CD4-positive, alpha-beta T cell treated with Interleukin-2 at 100 ng/mL for 4 hours (primary cell): Measurements from ENCODE around the gene UBE2G1.
A peak's percentile ranks its signal among the peaks of the same experiment; 100 is the strongest.
"Not testable (repeated sequence)": the region's sequence is repeated elsewhere in the genome, so short reads cannot be mapped to it uniquely, and the experiment has no call there.

Experiments
- DNase-seq: peaks from one replicate; pipeline ENCODE4 v3.0.0-alpha.2; 2020; ENCODE audit warnings: low spot score

UBE2G1 gene, protein sequence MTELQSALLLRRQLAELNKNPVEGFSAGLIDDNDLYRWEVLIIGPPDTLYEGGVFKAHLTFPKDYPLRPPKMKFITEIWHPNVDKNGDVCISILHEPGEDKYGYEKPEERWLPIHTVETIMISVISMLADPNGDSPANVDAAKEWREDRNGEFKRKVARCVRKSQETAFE

DNA sequence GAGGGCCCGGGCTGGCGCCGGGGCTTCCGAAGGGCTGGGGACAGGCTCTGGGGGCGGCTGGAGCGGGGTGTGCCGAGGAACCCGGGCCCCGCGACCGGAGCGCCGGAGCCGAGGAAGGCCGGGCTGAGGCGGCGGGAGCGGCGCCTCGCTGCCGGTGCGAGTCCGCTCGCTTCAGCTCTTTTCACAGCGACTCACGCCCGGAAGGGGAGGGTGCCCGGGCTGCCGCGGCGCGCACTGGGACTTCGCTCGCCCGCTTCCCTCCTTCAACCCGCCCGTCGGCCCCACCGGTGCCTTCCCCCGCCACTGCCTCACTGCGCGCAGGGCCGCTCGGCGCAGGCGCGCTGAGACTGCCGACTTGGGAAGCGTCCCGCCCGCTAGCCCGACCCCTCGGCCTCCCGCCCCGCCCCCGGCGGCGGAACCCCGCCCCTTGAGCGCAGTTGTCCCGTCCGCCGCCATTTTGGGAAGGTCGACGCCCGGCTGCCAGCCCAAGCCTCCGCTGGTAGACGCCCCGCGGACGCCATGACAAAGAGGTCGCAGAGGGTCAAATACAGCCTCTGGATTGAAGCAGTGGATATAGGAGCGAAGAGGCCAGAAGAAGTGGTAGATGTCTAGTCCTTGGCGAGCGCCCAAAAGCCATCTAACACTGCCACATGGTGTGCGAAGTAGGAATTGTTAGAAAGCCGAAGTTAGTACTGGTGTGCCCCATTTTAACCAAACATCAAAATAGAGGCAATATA lies at the start of gene UBE2G1:
Gene UBE2G1, minus strand, starts transcription at position 349 of the 737 bp plus-strand sequence. CDS start 359 bp downstream, outside the sequence.
- DNase-seq: peak; percentile 100

DNA sequence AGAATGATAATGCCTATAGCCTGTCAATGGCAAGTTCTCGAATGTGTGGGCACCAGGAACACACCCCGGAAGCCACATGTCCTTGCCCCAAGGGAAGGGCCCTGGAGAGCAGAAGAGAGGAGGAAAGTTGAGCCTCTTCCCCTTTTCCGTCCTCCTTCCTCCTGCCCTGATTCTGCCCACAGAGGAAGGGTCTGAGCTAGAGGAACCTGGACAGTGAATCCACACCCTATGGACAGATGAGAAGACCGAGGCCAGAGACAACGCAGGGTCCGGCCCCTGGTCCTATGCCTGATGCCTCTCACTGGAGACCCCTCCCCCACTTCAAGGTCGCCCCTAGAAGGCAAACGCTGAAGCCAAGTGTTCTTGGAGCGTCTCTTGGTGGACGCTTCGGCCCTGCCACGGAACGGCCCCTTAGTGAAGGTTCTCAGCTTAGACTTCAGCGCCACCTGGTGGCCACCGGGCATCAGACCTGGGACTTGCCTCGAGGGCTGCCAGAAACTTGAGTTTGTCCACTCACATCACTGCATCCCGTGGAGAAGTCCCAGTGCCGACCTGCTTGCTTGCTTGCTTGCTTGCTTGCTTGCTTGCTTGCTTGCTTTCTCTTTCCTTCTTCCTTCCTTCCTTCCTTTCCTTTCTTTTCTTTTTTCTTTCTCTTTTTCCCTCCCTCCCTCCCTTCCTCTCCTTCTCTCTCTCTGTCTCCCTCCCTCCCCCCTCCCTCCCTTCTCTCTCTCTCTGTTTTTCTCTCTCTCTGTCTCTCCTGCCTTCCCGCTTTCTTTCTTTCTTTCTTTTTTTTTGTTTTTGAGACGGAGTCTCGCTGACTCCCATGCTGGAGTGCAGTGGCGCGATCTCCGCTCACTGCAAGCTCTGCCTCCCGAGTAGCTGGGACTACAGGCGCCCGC lies 46.7 kb upstream of the UBE2G1 start:
- DNase-seq: peak; percentile 90

DNA sequence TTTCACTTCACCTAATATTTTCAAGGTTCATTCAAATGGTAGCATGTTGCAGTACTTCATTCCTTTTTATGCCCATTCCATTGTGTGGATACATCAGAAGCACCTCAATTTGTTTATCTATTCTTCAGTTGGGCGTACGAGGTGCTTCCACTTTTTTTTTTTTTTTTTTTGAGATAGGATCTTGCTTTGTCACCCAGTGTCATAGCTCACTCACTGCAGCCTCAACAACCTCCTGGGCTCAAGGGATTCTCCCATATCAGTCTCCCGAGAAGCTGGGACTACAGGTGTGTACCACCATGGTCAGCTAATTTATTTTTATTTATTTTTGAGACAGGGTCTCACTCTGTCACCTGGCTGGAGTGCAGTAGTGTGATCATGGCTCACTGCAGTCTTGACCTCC lies 44.7 kb upstream of the UBE2G1 start:
- DNase-seq: no peak

DNA sequence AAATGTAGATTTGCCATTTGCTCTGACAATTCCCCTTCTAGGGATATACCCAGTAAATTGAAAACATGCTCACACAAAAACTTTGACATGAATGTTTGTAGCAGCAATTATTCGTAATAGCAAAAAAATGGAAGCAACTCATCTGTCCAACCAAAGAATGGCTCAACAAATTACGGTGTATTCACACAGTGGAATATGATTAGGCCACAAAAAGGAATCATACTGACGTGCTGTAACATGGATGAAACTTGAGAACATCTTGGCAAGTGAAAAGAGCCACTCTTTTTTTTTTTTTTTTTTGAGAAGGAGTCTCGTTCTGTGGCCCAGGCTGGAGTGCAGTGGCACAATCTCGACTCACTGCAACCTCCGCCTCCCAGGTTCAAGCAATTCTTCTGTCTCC lies 43.2 kb upstream of the UBE2G1 start:
- DNase-seq: no peak

DNA sequence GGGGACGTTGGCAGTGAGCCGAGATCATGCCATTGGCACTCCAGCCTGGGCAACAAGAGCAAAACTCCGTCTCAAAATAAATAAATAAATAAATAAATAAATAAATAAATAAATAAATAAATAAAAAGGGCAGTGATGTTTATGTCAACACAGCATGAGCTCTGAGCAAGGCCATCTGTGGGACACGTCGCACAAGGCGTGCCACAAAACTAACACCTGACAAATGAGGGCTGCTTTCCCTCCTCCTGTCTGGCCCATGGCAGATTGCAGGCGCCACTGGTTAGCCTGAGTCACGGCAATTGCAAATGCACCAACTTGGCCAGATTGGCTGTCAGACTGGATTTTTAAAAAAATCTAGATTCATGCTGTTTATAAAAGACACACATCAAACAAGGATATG lies 41.4 kb upstream of the UBE2G1 start:
- DNase-seq: no peak

DNA sequence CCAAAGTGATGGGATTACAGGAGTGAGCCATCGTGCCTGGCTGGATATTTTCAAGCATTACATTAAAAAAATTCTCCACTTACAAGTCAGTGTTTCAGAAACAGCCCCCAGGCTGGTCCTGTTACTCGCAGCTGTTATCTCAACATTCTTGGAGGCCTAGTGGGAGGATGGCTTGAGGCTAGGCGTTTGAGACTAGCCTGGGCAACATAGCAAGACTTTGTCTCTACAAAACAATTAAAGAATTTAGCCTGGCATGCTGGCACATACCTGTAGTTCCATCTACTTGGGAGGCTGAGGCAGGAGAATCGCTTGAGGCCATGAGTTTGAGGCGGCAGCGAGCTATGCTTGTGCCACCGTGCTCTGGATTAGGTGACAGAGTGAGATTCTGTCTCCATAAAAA lies 40.7 kb upstream of the UBE2G1 start:
- no peak for DNase-seq

DNA sequence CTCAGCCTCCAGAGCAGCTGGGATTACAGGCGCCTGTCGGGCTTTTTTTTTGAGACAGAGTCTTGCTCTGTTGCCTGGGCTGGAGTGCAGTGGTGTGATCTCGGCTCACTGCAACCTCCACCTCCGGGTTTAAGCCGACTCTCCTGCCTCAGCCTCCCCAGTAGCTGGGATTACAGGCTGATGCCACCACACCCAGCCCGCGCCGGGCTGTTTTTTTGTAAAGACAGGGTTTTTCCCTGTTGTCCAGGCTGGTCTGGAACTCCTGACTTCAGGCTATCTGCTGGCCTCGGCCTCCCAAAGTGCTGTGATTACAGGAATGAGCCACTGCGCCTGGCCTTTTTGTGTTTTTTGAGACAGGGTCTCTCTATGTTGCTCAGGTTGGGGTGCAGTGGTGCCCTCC lies 39.9 kb upstream of the UBE2G1 start:
- DNase-seq: no peak

DNA sequence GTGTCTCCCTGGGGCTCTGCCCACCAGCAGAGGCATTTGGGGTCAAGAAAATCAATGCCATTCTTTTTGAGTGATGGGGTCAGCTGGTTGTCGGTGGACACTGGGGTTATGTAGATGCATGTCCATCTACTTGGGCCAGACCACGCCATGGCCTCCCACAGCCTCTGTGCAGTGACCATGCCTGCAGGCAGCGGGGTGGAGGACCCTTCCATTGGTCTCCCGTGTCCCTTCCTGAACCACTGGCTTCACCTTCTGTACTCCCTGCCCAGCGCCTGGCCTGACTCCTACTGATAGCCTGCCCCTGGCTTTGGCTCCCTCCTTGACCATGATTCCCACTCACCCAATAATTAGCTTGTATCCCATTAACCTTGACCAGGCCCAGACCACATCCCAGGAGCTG lies 39.2 kb upstream of the UBE2G1 start:
- DNase-seq: no peak

DNA sequence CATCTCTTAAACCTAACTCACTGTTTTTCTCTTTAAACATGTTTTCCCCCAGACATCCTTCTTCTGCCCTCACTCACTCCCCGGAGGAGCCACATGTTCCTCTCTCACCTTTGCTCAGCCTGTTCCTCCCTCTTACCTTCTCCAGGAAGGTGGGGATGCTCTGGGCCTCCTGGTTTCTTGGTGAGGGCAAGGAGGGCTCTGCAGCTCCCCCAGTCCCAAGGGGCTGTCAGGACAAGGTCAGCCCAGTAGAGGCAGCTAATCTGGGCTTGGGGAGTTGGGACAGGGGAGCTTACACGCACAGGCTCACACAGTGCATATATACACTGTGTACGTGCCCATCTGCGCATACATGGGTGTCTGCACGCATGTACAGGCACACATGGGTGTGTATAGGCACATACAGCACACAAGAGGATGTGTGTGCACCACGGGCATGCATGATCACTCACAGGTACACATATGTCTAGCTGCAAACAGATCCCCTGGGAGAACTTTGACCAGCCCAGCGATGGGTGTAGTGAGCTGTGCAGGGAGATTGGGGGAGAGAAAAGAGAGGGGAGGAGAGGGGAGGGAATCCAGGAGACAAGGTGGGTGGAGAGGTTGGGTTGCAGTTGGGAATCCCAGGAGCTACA lies 38.7 kb upstream of the UBE2G1 start:
- no peak for DNase-seq

DNA sequence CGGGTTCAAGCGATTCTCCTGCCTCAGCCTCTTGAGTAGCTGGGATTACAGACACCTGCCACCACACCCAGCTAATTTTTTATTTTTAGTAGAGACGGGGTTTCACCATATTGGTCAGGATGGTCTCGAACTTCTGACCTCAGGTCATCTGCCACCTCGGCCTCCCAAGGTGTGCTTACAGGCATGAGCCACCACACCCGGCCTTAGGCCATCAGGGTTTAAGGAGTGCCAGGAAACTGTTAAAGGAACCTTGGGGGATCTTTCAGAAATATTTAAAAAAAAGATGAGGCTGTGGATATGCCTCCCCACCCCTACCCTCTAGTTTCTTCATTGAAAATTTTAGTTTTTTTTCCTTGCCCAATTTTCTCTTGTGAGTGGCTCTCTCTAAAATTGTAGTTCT lies 31.4 kb upstream of the UBE2G1 start:
- DNase-seq: no peak

DNA sequence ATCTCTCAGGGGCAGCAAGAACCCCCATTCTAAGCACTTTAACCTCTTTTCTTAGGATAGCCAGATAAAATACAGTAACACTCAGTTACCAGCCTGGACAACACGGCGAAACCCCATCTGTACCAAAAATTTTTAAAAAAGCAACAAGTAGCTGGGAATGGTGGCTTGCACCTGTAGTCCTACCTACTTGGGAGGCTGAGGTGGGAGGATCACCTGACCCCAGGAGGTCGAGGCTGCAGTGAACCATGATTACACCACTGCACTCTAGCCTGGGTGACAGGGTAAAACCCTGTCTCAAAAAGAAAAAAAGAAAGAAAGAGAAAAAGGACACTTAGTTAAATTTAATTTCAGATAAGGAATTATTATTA lies 28.6 kb upstream of the UBE2G1 start:
- no peak for DNase-seq

DNA sequence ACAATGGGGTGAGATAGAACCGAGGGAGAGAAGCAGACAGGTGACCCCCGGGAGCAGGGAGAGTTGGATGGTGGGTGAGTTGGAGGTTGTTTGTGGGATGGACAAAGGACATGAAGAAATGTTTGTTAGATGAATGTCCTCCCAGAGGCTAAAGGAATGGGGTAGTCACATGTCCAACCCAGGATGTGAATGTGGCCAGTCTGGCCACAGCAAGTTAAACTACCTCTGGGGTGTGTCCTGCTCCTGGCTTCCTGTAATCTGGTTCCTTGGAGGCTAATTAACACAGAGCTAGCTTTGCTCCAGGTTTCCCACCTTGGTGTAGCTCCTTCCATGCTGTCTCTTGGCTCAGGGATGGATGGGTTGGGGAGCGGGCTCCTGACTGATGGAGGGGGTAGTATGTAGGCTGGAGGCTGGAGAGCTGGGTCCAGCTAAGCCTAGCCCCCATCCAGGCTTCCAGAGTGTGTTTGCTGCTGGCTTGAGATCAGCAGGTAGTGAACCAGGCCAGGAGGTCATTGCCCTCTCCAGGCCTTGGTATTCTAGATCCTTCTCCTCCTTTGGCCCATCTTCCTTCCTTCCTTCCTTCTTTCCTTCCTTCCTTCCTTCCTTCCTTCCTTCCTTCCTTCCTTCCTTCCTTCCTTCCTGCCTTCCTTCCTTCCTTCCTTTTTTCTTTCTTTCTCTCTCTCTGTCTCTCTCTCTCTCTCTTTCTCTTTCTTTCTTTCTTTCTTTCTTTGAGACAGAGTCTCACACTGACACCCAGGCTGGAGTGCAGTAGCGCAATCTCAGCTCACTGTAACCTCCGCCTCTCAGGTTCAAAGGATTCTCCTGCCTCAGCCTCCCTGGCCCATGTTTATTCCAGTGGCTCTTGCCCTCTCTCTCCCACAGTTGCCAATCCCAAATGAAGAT lies 28.0 kb upstream of the UBE2G1 start:
- DNase-seq: no peak

DNA sequence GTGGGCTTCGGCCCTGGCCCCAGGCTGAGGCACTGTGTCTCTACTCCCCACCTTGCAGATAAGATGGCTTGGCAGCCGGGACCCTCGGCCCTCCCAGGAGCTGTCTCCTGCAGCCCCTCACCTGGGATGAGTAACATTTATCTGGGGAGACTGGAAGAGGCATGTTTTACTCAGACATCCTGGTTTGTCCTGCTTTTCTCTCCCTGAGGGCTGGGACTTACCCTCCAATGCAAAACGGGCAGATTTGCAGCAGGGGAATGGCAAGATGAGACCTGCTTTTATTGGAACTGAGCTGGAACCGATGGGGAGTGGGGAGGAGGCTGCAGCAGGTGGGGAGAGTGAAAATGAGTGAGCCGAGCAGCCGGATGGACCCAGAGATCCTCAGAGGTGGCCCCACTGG lies 27.3 kb upstream of the UBE2G1 start:
- no peak for DNase-seq

DNA sequence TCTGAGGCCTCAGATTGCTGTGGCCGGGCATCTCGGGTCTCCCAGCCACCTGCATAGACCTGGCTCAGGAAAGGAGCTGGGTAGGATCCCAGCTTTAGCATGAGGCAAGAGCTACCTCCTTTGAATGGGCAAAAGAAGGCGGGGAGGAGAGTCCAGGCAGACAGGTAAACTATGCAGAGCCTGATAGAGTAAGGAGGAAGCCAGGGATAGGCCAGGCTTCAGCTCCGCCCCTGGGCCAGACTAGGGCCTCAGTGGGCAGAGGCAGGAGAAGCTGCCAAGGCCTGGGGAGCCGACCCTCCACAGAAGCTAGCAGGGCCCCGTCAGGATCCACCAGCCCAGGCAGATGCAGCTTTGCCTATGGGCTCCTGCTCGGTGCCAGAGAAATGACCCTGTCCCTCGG lies 22.6 kb upstream of the UBE2G1 start:
- DNase-seq: no peak

DNA sequence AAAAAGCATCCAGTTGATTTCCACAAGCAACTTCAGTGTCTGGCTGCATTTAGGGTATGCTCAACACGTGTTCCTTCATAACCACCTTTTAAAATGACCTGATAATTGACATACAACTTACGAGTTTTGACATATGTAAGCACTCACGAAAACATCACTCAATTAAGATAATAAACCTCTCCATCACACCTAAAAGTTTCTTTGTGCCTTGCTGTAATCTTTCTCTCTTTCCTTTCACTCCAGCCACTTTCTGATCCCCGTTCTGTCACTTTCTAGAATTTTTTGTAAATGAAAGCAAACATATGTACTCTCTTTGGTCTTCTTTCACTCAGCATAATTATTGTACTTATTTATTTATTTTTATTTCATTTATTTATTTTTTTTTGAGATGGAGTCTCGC lies 20.7 kb upstream of the UBE2G1 start:
- no peak for DNase-seq

DNA sequence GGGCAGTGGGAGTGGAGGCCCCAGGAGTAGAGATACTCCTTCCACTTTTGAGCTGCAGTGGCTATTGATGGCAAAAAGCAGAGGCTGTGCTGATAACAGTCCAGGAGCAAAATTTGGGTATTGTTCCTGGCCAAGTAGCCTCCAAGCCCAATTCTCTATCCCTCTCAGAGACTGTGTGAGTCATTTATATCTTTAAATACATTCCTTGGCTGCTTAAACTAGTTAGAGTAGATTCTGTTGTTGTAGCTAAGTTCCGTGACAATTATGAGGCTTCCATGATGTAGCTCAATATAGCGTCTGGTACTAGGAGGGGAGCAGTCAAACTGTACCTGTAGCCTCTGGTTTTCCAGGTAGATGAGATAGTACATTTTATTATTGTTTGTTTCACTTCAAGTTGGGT lies 19.9 kb upstream of the UBE2G1 start:
- no peak for DNase-seq

DNA sequence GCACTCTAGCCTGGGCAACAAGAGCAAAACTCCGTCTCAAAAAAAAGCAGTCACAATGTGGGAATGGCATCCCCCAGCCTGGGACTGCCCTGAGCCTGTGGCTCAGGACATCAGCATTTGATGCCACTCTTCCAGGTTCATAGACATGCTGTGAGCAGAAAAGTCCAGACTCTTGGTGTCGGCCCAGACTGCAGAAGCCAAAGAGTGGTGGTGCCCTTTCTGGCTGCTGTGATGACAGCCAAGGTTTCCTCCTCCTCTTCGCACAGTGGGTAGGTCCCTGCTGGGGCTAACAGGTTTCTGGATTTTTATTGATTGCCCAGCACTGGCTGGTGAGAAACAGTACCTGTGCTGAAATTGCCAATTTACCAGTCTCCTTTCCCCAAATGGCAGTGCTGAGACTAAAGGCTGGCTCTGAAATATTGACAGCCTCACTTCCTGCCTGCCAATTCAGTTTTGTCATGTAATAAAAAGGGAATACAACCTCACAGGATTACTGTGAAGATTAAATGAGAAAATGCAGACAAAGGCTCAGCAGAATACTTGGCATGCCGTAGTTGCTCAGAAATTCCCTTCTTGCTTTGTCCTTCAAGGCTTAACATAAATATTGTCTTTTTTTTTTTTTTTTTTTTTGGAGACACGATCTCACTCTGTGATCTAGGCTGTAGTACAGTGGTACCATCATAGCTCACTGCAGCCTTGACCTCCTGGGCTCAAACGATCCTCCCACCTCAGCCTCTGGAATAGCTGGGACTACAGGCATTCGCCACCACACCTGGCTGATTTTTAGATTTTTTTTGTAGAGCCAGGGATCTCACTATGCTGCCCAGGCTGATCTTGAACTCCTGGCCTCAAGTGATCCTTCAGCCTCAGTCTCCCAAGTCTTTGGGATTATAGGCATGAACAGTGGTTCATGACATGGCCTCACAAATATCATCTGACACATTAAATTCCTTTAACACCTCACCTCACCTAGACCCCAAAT lies 15.5 kb upstream of the UBE2G1 start:
- DNase-seq: no peak

DNA sequence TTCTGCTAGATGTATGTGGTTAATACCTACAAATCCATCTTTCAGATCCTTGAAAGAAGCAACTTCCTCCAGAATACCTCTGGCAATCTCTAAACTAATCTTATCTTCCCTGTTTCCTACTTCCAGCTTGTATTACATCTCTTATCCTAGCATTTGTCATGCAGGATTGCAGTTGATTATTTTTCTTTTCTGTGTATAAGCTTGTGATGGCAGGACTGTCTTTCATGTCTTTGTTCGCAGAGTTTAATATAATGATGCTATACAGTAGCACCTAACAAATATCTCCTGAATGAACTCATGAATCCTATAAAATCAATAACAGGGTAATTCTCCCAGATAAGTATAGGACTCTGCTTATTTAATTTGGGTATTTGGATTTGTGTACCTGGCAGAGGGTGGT lies 12.2 kb upstream of the UBE2G1 start:
- no peak for DNase-seq

DNA sequence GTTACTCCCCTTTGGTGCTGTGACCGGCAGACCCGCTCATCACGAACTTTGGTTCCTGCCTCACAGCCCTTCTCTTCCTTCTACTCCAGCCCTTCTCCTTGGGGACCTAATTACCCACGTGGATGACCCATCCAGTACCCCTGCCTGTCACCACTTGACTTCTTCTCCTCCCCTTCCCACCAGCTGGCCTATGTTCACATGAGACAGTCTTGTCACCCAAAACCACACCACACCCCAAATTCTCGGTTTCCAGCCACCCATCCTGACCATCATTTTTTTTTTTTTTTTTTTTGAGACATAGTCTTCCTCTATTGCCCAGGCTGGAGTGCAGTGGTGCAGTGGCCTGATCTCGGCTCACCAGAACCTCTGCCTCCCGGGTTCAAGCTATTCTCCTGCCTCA lies 10.8 kb upstream of the UBE2G1 start:
- DNase-seq: not testable (repeated sequence)

DNA sequence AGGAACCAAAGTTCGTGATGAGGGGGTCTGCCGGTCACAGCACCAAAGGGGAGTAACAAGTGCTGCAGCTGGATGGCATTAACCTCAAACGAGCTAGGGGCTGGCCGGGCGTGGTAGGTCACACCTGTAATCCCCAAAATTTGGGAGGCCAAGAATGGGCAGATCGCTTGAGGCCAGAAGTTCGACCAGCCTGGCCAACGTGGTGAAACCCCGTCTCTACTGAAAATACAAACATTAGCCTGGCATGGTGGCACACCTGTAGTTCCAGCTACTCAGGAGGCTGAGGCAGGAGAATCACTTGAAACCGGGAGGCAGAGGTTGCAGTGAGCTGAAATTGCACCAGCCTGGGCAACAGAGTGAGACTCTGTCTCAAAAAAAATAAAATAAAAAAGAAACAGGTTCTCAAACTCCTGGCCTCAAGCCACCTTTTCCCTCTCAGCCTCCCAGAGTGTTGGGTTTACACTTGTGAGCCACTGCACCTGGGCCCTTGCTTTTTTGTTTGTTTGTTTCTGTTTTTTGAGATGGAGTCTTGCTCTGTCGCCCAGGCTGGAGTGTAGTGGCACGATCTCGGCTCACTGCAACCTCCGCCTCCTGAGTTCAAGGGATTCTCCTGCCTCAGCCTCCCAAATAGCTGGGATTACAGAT lies 9.4 kb upstream of the UBE2G1 start:
- not testable (repeated sequence) for DNase-seq
